EL (cell line): ENCODE data around the gene LRBA.

ENCODE experiments used
- DNase-seq: peaks from one replicate; pipeline ENCODE4 v3.0.0-alpha.2; 2016

LRBA gene

DNA sequence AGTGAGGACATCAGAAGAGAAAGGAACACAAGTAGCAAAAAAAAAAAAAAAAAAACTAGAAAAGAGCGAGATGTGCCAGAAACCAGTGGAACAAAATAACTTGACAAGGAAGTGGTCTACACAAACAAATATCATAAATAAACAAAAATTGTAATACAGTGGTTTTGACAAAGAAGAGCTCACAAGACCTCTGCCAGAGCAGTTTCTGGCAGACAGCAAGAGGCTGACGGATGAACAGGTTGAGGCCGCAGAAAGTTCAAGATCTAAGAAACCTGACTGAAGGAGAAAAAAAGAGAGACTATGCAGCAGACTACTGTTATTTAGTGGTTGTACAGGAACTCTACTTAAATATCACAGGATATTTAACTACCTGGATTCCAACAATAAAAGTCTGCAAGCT, 367.0 kb downstream of the LRBA start:
- no peak for DNase-seq

DNA sequence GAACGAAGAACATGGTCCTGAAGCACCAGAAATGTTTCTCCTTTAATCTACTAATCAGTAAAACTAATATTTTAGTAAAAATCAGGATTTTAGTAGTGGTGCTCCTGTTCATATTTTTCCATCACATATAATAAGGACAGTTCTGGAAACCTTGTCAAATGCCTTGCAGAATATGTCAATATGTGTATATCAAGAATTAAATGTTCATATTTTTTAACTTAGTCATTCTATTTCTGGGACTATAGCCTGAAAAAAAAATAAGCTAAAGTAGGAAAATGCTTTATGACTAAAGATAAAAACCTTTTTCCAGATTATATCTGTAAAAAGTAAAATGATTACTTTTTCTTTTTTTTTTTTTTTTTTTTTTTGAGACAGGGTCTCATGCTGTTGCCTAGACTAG, 368.1 kb downstream of the LRBA start:
- peak; percentile 23 for DNase-seq

GRCh38 chr4:150641612-150642011, 373.5 kb downstream of the LRBA start:
- no peak for DNase-seq

GRCh38 chr4:150632639-150633038, 382.4 kb downstream of the LRBA start:
- DNase-seq = no peak

- no peak for DNase-seq
Measured at GRCh38 chr4:150628073-150628472, 387.0 kb downstream of the LRBA start.

GRCh38 chr4:150625033-150625432, 390.1 kb downstream of the LRBA start:
- DNase-seq = no peak

- no peak for DNase-seq
Measured at GRCh38 chr4:150624055-150624454, 391.0 kb downstream of the LRBA start.

GRCh38 chr4:150619042-150619441, 396.0 kb downstream of the LRBA start:
- no peak for DNase-seq

DNA sequence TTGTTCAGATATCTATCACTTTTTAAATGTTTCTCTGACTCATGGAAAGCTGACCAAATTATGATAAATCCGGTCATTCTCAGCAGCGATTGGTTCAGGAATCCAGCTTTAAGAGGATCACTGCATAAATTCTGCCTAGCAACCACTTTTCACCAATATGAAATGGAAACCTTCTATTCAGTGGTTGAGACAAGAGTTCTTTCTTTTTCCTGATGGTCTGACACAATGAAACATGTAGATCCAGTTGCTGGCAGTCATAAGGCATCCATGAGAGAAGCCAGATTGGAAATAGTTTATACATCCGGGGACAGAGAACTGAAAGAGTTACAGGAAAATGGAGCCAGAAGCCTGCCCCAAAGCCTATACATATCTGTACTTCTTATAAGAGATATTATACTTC, 406.0 kb downstream of the LRBA start:
- no peak for DNase-seq

DNA sequence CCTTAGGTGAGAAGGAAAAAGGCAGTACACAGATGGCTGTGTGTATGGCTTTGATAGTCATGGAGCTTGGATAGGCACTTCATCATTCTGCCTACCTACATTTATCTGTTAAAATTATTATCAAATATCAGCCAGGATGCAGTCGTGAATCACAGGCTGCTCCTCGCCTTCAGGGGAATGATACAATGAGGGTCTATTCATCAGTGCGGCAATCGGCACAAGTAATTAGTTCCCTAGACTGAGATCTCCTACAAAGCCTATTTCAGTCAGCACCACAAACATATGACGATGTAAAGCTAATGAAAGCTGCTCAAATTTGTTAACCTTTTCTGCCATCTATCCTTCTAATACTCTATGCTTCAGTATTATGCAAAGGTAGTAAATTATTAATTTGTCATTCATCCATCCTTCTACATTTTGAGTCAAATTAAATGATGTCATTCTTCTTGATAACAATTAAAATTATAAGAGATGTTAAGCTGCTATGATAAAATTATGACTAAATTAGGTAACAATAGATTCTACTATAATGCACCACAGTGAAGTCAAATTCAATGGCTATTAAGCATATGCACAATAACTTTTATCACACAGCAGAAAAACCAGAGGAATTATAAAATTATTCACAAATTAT, 414.2 kb downstream of the LRBA start:
- DNase-seq = no peak

DNA sequence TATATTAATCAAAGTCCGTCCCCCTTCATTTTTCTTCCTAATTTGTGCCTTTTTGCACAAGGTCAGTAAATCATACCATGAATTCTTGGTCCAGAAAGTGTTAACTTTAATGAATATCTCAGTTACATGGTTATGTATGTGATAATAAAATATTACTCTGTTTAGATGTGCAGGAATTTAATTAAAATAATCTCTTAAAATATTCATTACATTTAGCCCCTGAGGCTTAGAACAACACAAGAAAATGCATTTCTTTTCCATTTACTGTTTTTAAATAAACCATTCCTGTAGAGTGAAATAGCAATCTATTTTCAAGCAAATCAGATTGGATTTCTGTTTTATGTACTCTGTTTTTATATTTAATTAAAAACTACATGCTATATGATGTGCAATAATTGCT, 415.5 kb downstream of the LRBA start:
- DNase-seq = no peak

GRCh38 chr4:150598909-150599308, 416.2 kb downstream of the LRBA start:
- no peak for DNase-seq

GRCh38 chr4:150593996-150594395, 421.1 kb downstream of the LRBA start:
- DNase-seq = no peak

GRCh38 chr4:150591904-150592303, 423.2 kb downstream of the LRBA start:
- no peak for DNase-seq

DNA sequence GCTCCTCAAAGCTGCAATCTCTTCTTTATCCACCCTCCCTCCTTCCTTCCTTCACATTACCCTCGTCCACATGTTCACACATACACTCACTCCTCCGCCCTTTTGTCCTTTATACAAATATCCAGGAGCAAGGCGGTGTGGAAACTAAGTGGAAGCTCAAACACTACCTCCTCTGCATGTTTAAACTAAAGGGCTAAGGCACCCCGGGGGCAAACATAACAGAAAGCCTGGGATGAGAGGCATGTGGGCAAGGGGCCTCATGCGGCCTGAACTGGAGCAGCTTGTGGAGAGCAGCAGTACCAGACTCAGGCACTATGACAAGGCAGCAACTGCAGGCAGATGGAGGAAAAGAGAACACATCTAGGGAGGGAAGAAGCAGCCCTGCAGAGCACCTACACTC, 423.7 kb downstream of the LRBA start:
- no peak for DNase-seq

DNA sequence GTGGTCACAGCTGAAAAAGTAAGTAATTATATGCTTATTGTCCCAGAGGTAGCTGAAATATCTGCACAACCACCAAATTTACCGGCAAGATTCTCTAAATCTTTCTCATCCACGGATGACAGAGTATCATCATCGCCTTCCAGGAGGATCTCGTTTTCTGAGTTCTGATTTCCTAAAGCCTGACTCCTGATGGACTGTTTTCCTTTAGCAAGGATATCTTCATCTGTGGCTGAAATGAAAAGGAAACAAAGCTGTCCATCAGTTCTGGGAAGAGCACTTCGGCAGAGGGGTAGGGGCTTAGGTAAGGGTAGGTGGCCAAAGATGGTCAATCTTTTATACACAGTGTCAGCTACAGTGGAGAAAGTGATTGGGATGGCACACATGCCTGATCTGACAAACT, 424.5 kb downstream of the LRBA start:
- DNase-seq = no peak

DNA sequence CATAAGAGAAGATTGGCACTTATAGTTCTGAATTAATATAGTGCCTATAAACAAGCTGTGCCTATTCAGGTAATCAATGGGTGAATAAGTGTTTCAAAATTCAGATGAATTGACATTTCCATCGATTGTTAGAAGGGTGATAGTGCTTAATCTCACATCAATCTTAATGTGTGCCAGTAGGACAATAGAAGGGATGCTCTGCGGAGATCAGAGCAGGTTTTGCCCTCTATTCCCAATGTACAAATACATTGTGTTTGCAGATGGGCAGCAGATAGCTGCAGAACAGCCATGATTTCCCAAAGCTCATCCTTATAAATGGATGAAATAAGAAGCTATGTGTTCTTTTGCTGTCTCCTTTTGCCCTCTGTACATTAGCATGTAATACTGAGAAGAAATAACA, 425.9 kb downstream of the LRBA start:
- DNase-seq = no peak

DNA sequence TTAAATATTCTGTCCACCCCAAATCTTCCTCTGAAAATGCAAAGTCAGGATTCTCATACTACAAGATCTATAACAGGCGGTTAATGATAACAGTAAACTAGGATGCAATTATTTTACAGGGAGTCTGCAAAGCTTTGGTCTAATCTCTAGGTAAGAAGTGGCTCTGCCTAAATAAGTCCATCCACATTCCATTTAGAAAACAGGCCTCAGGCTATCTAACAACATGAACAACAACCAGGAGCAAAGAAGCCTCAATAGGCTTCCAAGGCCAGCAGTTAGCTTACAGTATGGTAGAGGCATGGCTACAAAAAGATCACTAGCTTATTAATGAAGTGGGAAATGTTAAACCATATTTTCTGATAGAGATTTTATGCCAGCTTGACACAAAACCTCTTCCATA, 426.8 kb downstream of the LRBA start:
- DNase-seq = no peak

GRCh38 chr4:150586162-150586810, 428.8 kb downstream of the LRBA start:
- DNase-seq = no peak

- no peak for DNase-seq
Measured at GRCh38 chr4:150585611-150586010, 429.5 kb downstream of the LRBA start.

GRCh38 chr4:150584111-150584915, 430.8 kb downstream of the LRBA start:
- no peak for DNase-seq

DNA sequence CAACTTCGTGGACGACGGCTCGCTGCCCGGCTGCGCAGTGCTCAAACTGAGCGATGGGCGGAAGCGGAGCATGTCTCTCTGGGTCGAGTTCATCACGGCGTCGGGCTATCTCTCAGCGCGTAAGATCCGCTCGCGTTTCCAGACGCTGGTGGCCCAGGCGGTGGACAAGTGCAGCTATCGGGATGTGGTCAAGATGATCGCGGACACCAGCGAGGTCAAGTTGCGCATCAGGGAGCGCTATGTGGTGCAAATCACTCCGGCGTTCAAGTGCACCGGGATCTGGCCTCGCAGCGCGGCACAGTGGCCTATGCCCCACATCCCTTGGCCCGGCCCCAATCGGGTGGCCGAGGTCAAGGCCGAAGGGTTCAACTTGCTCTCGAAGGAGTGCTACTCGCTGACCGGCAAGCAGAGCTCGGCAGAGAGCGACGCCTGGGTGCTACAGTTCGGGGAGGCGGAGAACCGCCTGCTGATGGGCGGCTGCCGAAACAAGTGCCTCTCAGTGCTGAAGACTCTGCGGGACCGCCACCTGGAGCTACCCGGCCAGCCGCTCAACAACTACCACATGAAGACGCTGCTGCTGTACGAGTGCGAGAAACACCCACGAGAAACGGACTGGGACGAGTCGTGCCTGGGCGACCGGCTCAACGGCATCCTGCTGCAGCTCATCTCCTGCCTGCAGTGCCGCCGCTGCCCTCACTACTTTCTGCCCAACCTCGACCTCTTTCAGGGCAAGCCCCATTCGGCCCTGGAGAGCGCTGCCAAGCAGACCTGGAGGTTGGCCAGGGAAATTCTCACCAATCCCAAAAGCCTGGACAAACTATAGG, 431.6 kb downstream of the LRBA start:
- peak; percentile 26 for DNase-seq

GRCh38 chr4:150582873-150583286, 432.2 kb downstream of the LRBA start:
- DNase-seq = no peak
